Esophagus squamous epithelium (tissue), 4 donors: ENCODE measurements around the gene CSAD.

Experiments used
- POLR2A ChIP-seq, 4 donors: fragments of 450-650 bp; IDR thresholded peaks; one replicate each; pipeline ENCODE4 v1.6.1; 2017; ENCODE audit warnings: antibody characterized with exemption in 4 of 4, mild to moderate bottlenecking in 4 of 4, moderate library complexity in 3 of 4
- TF ChIP-seq, protein P1 (sequence below), 6 experiments: fragments of 450-650 bp in 4 of 6; fragments of 200-600 bp in 2 of 6; sonication (generic) in 2 of 6; IDR thresholded peaks; one replicate each; pipeline ENCODE4 v1.5.1; 2016 to 2019; ENCODE audit warnings: antibody characterized with exemption in 6 of 6, mild to moderate bottlenecking in 4 of 6, moderate library complexity in 4 of 6

DNA sequence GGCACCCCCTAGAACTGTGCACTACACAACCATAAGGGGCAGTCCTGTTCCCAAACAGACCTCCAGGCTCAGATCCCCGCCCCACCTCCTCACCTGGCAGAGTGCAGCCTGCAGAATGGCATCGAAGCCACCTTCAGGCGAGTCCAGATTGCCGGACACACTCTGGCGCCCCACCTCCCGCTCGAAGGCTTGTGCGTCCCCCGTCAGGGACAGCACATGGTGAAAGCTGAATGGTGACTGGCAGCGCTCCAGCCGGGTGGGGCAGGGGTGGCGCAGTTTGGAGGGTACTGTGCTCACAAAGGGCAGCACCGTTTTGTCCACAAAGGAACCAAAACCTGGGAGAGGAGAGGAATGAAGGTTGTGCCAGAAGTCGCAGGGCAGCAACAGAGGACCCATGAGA, 15.8 kb upstream of the CSAD start:
- TF ChIP-seq, protein P1, sequence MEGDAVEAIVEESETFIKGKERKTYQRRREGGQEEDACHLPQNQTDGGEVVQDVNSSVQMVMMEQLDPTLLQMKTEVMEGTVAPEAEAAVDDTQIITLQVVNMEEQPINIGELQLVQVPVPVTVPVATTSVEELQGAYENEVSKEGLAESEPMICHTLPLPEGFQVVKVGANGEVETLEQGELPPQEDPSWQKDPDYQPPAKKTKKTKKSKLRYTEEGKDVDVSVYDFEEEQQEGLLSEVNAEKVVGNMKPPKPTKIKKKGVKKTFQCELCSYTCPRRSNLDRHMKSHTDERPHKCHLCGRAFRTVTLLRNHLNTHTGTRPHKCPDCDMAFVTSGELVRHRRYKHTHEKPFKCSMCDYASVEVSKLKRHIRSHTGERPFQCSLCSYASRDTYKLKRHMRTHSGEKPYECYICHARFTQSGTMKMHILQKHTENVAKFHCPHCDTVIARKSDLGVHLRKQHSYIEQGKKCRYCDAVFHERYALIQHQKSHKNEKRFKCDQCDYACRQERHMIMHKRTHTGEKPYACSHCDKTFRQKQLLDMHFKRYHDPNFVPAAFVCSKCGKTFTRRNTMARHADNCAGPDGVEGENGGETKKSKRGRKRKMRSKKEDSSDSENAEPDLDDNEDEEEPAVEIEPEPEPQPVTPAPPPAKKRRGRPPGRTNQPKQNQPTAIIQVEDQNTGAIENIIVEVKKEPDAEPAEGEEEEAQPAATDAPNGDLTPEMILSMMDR (IDR thresholded peaks at IDR 0.05): no peak
- no peak for TF ChIP-seq POLR2A (IDR thresholded peaks at IDR 0.05)
